COLO829 (cell line): ENCODE results near the gene HAS3.

Experiments used
- DNase-seq: peaks from one replicate; pipeline ENCODE4 v3.0.0; 2012; ENCODE audit warnings: low spot score

HAS3 gene

GRCh38 chr16:69093974-69094373 is 11.5 kb upstream of the HAS3 start:
- DNase-seq, result no peak

DNA sequence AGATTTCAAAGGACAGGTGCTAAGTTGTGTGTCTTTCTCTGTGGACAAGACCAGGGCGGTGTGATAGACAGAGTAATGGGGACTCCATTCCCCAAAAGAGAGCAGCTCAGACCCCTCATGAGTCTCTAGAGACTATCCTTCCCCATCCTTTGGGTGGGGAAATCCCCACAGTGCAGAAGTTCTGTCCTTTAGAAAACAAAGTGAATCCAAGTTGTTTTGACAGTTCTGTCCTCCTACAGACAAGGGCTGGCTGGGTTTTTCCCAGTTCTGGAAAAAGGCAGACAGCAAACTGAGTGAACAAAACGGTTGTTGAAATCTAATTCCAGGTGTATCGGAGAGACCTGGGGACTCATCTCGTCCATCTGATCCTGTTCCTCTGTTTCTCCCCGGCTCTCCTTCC is 11.0 kb upstream of the HAS3 start:
- no peak for DNase-seq

- DNase-seq, result no peak
These were observed 10.3 kb upstream of the HAS3 start for GRCh38 chr16:69095193-69095592.

DNA sequence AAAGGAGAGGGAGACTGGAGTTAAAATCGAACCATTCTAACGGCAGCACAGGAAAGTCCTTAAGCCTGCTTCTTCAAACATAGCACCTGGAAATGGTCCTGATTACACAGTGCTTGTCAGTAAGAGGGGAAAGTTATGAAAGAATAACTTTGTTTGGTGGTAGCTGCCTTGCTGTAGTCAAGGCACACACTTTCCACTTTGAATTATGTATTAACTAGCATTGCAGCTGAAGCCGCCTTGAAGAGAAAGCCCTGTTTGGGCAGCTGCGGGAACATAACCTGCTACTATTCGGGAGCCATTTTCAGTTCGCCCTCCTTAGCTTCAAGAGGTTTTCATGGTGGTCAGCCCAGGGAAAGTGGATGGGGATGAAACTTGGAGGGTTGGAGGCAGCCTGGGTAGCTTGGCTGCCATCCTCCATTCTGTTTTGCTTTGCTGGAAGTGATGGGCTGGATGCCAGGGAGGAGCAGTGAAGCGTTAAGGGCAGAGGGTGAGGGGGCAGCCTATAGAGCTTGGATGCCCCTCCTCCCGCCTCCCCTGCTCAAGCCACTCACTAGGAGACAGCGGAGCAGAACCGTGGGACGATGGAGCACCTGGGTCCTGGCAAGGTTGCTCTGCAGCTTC is 5.3 kb upstream of the HAS3 start:
- no peak for DNase-seq

- no peak for DNase-seq
These were observed 1.2 kb downstream of the HAS3 start for GRCh38 chr16:69106491-69107315.

DNA sequence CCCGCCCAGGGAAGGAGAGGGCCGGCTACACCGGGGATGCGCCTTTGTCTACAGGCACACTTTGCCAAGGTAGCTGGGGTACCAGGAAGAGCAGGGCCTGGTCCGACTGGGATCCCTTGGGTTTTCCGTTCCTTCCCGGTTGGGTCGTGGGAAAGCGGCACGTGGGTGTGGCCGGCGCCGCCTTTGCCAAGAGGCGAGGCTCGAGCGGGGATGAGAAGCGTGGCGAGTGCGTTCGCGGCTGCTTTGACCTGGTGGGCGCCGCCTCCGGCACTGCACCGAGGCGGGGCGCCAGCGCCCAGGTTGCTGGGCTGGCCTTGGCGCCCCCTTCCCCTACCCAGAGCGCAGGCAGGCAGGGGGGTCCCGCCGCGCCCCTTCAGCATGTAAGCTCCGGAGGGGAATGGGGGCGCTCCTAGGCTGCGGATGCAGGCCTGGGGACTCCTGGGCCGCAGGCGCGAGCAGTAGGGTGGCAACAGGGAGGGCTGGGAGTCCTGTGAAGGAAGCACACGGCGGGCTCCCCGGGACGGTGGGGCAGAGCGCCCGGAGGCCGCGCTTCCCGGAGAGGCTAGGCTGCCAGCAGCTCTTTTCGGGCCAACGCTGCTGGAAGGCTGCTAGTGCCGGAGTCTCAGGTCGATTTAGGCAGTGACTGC is 2.0 kb downstream of the HAS3 start:
- DNase-seq, result no peak

GRCh38 chr16:69108064-69108904 is 2.8 kb downstream of the HAS3 start:
- no peak for DNase-seq

- no peak for DNase-seq
These were observed 3.4 kb downstream of the HAS3 start for GRCh38 chr16:69108905-69109252.

DNA sequence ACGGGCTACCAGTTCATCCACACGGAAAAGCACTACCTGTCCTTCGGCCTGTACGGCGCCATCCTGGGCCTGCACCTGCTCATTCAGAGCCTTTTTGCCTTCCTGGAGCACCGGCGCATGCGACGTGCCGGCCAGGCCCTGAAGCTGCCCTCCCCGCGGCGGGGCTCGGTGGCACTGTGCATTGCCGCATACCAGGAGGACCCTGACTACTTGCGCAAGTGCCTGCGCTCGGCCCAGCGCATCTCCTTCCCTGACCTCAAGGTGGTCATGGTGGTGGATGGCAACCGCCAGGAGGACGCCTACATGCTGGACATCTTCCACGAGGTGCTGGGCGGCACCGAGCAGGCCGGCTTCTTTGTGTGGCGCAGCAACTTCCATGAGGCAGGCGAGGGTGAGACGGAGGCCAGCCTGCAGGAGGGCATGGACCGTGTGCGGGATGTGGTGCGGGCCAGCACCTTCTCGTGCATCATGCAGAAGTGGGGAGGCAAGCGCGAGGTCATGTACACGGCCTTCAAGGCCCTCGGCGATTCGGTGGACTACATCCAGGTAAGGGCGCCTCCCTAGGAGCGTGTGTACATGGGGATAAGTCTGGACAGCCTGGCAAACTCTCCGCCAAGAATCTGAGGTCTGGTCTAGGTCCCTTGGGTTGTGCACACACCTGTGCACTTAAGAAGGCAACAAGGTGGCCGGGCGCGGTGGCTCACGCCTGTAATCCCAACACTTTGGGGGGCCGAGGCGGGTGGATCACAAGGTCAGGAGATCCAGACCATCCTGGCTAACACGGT is 4.2 kb downstream of the HAS3 start:
- DNase-seq, result no peak

- no peak for DNase-seq
These were observed 5.0 kb downstream of the HAS3 start for GRCh38 chr16:69110406-69110805.

DNA sequence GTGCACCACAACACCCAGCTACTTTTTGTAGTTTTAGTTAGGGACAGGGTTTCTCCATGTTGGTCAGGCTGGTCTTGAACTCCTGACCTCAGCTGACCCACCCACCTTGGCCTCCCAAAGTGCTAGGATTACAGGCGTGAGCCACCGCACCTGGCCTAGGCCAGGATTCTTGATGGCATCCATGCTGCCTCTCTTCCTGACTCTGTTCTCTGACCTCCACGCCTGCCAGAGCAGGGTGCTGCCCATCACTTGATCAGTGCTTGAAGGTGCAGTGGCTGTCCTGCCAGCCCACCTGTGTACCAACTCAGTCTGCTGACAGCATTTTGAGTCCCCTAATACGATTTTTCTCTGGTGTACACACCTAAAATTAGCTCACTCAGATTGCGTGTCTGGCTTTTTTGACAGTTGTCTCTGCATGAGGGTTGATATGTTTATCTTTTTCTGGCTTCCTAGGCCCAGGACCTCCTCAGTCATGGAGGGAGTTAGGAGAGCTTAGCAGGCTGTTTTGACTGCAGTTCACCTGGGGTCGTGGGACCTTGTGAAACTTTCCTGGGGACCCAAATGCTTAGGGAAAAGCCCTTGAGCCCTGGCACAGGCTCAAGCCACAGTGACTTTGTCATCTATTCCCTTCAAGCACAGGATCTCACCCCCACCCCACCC is 5.9 kb downstream of the HAS3 start:
- DNase-seq, result no peak

- DNase-seq, result no peak
These were observed 6.4 kb downstream of the HAS3 start for GRCh38 chr16:69111876-69112230.

DNA sequence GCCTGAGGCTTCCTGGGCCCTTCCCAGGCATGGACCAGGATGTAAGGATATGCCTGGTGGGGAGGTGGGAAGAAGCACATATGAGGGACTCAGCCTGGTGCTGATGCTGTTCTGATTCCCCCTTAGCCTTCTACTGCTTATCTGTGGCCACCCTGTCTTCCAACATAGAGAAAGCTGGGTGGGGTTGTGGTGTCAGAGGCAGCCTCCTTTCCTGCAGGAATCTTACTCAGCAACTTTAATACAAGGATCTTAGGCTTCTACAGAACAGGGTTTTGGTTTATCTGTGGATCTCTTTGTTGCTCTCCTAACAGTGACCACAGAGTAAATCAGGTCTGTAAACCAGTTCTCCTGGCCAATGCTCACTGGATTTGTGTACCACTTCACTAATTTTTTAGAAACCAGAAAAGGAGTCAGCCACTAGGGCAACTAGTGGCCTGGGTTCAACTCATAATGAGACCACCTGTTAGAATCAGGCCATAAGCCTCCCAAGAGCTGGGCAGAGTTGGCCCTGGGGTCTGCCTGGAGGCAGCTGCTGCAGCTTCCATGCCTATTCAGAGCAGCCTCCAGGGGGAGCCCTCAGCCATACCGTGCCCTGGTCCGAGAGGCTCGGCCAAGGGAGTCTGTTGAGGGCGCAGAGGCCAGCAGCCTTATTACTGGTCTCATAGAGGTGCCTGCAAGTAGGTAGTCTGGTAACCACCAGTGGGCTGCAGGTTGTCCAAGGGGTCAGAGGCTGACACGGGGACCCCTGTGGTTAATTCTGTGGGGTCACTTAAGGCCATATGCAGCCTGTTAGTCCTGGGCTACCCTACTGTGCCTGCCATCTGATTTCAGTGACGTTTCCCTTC is 7.1 kb downstream of the HAS3 start:
- DNase-seq, result peak; percentile 43

GRCh38 chr16:69113216-69113615 is 7.8 kb downstream of the HAS3 start:
- DNase-seq, result no peak

DNA sequence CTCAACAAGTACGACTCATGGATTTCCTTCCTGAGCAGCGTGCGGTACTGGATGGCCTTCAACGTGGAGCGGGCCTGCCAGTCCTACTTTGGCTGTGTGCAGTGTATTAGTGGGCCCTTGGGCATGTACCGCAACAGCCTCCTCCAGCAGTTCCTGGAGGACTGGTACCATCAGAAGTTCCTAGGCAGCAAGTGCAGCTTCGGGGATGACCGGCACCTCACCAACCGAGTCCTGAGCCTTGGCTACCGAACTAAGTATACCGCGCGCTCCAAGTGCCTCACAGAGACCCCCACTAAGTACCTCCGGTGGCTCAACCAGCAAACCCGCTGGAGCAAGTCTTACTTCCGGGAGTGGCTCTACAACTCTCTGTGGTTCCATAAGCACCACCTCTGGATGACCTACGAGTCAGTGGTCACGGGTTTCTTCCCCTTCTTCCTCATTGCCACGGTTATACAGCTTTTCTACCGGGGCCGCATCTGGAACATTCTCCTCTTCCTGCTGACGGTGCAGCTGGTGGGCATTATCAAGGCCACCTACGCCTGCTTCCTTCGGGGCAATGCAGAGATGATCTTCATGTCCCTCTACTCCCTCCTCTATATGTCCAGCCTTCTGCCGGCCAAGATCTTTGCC is 9.0 kb downstream of the HAS3 start:
- DNase-seq, result no peak

GRCh38 chr16:69114976-69115355 is 9.5 kb downstream of the HAS3 start:
- no peak for DNase-seq

DNA sequence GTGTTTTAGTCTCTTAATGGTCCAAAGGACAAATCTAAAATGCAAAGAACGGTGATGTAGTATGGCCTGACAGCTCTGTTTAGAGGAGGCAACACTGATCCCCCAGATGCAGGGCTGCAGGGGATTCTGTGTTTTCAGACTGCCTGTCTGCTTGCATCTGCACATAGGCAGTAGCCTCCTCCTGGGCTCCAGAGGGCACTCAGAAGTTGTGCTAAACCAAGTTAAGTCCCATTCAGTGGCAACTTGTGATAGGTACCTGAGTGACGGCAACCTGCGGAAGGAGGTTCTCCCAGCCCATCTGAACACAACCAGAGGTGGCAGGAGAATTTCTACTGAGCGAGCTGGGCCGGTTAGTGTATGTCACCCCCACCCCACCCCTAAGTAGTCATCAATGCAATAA is 9.9 kb downstream of the HAS3 start:
- DNase-seq, result no peak

DNA sequence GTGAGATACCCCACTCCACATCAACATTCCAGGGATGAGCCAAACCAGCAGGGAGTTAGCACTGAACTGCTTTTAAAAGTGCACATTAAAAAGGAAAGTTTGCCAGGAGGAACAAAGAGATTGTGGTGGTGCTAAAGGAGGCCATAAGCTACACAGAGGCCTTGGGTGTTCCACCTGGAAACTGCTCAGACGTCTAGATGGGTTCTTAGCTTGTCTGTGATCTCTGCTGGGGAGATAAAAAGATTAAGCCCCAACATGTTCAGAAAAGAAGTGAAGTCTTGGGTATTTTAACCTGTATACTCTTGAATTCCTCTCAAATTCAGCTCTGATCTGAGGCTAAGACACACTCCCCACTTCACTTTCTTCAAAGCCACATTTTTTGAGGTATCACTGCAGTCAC is 10.4 kb downstream of the HAS3 start:
- no peak for DNase-seq

GRCh38 chr16:69116256-69116875 is 10.9 kb downstream of the HAS3 start:
- DNase-seq, result no peak
